ENCODE data around the gene ACIN1.

Gene ACIN1

DNA sequence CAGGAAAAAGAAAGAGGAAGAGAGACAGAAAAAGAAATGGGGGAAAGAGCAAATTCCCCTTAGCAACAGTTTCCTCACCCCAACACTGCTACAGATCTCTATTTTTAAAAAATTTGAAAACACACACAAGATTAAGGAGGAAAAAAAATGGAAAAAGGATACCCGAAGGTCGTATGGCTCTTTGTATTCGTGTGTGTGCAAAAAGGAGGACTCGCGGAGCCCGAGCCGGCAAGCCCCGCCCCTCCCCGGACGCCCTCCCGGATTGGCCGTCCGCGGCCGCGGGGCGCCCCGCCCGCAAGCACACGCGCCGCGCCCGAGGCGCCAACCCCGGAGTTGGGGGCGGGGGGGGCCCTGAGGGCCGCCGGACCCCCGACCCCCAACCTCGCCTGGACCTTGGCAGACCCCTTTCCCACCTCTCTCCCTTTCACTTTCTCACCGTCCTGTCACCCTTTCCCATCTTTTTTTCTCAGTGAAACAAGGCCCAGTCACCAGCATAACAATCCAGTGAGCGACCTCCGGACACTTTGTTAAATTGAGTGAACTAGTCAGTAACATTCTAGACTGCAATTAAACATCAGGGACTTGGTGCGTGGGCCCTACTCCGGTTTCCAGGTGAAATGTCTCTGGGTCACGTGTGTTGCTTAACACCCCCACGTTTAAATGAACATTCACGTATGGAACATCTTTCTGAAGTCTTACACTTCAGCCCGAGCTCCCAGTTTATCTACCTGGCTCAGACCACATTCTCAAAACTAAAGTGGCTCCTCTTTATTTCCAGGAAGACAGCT is 84.8 kb downstream of the ACIN1 start, which contains the start of gene C14orf93:
C14orf93 (minus strand) TSS at position 205 of the 788 bp plus-strand sequence. CDS start 11,120 bp downstream, outside the sequence.
- peak; percentile 88 for DNase-seq

DNA sequence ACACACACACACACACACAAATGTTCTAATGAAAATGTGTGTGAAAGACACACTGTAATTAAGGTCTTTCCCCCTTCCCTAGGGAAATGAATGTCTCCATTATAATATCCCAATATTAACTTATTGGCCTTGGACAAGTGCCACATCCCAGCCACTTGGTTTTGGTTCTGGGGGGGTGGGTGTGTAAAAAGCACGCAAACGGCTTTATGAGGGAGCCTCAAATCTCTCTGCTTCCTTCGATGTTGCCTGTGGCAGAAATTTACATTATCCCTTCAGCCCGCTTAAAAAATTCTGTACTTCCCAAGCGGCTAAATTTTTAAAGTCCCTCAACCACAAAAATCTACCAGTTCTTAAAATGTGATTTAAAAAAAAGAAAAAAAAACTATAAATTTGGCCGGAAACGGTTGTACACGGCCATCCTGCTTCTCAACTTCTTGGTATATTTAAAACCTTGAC is 85.4 kb downstream of the ACIN1 start:
- DNase-seq, result no peak

DNA sequence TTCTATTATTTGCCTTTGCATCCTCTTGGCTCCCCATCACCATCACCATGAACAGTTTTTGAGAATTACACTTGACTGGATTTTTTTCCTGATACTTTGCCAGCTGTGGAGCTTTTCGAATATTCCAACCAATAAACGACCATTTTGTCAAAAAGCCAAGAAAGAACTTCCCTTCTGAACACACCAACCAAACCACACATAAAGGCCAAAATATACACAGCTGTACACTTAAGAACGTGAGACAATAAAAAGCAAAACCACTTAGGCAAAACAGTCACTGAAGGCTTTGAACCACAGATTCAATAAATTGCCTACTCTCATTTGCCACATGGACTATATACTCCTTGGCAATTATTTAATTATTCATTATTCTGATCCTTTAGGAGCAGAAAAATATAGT is 86.1 kb downstream of the ACIN1 start:
- no peak for DNase-seq
